Stimulated activated naive CD4-positive, alpha-beta T cell (primary cell): ENCODE results near the gene EEFSEC.

ENCODE experiments used
- DNase-seq, 6 experiments: peaks; one replicate each; lab custom pipeline; 2025; lab: John Stamatoyannopoulos, UW

Gene EEFSEC

GRCh38 chr3:128185630-128186447 lies 32.6 kb downstream of the EEFSEC start:
- no peak for DNase-seq

- no peak for DNase-seq
Observed at GRCh38 chr3:128187495-128187894, 34.2 kb downstream of the EEFSEC start.

- no peak for DNase-seq
Observed at GRCh38 chr3:128188326-128188725, 35.0 kb downstream of the EEFSEC start.

- no peak for DNase-seq
Observed at GRCh38 chr3:128188956-128189355, 35.7 kb downstream of the EEFSEC start.

GRCh38 chr3:128190501-128190900 lies 37.2 kb downstream of the EEFSEC start:
- no peak for DNase-seq

GRCh38 chr3:128192131-128192530 lies 38.9 kb downstream of the EEFSEC start:
- DNase-seq = no peak

GRCh38 chr3:128193168-128193567 lies 39.9 kb downstream of the EEFSEC start:
- DNase-seq = no peak

- no peak for DNase-seq
Observed at GRCh38 chr3:128194843-128195242, 41.6 kb downstream of the EEFSEC start.

- DNase-seq = no peak
Observed at GRCh38 chr3:128195369-128195768, 42.1 kb downstream of the EEFSEC start.

- DNase-seq = no peak
Observed at GRCh38 chr3:128195802-128196201, 42.5 kb downstream of the EEFSEC start.

GRCh38 chr3:128196647-128197046 lies 43.4 kb downstream of the EEFSEC start:
- no peak for DNase-seq

- no peak for DNase-seq
Observed at GRCh38 chr3:128197855-128198254, 44.6 kb downstream of the EEFSEC start.

GRCh38 chr3:128198313-128198712 lies 45.0 kb downstream of the EEFSEC start:
- DNase-seq = peak in 1 of 6 experiments; percentile 2

- DNase-seq = no peak
Observed at GRCh38 chr3:128199110-128199509, 45.8 kb downstream of the EEFSEC start.

- DNase-seq = no peak
Observed at GRCh38 chr3:128201158-128201755, 48.0 kb downstream of the EEFSEC start.

GRCh38 chr3:128203169-128203568 lies 49.9 kb downstream of the EEFSEC start:
- DNase-seq = no peak

GRCh38 chr3:128205558-128206145 lies 52.4 kb downstream of the EEFSEC start:
- no peak for DNase-seq

- DNase-seq = no peak
Observed at GRCh38 chr3:128207951-128208350, 54.7 kb downstream of the EEFSEC start.

- no peak for DNase-seq
Observed at GRCh38 chr3:128210711-128211110, 57.4 kb downstream of the EEFSEC start.

GRCh38 chr3:128214056-128214455 lies 60.8 kb downstream of the EEFSEC start:
- no peak for DNase-seq

GRCh38 chr3:128215290-128215689 lies 62.0 kb downstream of the EEFSEC start:
- no peak for DNase-seq

GRCh38 chr3:128215800-128216495 lies 62.7 kb downstream of the EEFSEC start:
- DNase-seq = no peak
